GM21390 (cell line): Measurements from ENCODE around the gene SNX3.

Source experiments
- ATAC-seq: cut with Tn5 transposase; IDR thresholded peaks from one replicate; pipeline ENCODE4 v1.9.1; 2021; ENCODE audit not compliant: unreplicated experiment

The SNX3 gene

DNA sequence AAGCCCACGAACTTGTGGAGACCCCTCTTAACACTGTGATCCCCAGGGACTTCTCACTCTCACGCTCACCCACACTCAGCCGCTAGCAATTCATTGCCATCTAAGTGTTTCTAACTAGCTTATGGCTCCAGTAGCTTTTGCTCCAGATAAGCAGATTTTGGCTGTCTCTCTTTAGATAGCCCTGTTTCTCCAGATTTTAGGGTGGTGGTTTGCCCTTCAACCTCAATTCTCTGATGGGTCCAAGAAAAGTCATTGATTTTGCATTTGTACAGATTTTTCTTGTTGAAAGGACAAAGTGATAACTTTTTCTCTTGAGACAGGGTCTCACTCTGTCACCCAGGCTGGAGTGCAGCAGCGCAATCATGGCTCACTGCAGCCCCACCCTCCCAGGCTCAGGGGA is 53.8 kb downstream of the SNX3 start:
- ATAC-seq = no peak

DNA sequence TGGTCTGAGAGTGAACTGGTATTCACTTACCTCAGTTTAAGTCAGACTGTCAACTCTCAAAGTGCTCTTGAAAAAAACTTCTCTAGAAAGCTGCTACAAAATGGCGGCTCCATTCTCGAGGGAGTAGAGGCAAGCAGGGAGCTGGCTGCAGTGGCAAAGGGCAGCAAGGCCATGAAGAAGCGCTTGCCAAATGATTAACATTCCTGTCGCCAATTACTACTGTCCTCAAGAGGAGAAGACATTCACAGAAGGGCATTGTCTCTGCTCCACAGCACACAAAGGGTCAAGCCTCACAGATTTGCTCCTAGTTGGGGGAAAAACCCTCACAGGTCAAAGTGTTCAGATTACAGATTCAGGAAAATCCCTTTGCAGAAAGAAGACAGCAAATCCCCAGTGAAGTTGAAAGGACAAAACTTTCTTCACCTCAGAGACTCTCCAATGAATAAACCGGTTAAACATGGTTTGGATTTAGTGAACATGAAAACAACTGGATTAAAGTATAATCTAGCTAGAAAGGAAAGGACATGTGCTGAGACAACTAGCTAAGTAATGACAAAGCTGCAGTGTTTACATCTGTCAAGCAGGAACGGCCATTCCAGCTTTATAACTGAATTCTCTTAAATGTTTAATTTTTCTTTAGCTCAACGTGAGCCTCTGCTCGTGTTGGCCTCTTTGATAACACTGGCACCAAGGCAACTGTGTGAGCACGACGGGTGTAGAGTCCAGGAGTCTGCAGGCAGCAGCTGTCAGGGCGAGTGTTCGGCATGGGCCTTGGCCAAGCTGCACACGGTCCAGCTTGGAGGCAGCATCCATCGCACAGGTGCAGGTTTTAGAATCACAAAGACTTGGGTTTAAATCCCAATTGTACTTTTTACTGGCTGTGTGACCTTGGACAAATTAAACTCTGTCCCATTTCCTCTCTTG is 57.4 kb downstream of the SNX3 start:
- no peak for ATAC-seq

DNA sequence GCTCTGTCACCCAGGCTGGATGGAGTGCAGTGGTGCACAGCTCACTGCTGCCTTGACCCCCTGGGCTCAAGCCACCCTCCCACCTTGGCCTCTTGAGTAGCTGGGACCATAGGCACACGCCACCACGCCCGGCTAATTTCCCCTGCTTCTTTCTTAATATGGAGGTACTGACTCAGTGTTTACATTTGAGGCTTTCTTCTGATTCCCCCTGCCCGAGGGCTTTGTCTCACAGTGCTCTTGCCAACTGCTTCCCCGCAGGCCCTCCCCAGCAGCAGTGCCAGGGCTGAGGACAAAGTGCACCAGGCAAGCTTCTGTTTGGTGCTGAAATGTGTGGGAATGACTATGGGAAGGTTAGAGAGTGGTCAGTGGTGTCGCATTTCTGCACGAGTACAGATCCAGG is 60.2 kb downstream of the SNX3 start:
- ATAC-seq = no peak

DNA sequence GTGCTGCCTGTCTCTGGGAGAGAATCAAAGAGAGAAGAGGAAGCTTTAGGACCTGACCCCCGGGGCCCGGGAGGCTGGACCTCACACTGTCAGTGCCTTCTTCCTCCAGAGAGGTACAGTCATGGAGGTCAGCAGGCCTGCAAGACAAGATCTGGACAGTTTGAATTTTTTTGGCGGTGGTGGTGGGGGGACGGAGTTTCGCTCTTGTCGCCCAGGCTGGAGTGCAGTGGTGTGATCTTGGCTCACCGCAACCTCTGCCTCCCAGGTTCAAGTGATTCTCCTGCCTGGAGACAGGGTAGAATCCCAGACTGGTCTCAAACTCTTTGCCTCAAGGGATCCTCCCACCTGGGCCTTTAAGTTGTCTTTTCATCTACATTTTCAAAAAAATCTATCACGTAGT is 60.7 kb downstream of the SNX3 start:
- ATAC-seq = no peak

DNA sequence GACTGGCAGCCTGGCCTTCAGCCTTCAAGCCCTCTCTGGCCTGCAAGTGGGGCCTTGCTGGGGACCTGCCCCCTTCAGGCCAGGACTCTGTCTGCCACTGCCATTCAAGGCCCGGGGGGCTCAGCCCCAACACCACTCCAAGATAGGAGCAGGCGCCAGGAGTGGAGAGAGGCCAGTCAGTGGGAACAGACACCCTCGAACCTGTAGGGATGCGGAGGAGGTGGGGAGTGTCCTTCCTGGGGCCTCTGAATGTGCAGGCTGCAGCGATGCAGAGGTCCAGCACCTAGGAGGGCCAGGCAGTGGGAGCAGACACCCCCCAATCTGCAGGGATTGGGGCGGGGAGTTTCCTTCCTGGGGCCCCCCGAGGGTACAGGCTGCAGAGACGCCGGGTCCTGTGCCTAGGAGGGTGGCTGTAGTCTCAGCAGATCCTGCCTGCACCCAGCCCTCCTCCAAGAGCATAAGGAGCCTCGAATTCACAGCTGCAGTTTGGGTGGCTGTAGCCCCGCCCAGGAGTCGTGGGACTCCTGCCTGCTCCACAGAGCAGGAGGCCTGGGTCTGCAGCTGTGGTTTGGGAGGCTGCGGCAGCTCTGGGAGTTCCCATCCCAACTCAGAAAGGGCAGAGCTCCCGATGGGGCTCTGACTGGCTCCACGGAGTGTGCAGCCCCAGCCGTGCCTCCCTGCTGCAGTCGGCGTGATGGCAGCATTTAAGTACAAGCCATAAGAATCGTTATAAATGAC is 61.9 kb downstream of the SNX3 start:
- ATAC-seq = no peak

DNA sequence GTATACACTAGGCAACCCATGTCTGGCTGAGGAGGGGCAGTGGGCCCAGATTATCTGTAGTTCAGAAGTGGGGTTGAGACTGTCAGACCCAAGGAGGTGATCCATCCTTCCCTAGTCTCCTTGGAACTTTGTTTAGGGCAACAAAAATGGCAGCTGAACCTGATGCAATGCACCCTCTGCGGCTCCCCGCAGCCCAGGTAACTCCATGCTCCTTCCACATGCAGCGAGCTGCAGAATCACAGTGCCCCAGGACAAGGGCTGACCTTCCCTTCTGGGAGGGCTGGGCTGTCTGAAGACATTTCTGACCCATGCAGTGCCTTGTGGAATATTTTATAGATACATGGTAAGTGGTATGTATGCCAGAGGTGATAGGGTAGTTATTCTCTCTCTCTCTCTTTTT is 65.6 kb downstream of the SNX3 start:
- no peak for ATAC-seq

DNA sequence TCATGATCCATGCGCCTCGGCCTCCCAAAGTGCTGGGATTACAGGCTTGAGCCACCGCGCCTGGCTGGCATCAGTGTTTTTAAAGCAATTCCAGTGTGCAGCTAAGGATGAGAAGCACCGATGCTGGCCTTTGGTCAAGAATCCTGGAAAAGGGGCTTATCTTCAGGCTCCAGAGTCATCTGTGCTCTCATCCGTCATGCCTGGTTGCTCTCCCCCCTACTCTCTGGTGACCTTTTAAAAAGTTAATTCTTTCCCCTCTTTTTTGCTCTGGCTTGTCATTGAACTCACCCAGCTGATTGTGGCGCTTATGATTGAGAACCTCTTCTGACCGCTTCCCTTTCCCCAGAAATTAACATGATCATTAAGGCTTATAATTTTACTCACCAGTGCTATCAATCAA is 66.3 kb downstream of the SNX3 start:
- no peak for ATAC-seq

DNA sequence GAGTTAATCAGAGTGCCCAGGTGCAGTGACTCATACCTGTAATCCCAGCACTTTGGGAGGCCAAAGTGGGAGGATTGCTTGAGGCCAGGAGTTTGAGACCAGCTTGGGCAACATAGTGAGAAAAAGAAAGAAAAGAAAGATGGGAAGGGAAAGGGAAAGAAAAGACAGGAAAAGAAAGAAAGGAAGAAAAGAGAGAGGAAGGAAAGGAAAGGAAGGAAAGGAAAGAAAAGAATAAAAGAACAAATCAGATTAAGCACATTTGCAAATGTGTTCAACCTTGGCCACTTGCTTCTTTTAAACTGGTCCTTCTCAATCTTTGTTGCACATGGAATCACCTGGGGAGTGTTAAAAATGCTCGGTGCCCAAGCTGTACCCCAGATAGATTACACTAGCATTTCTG is 67.0 kb downstream of the SNX3 start:
- ATAC-seq = no peak

DNA sequence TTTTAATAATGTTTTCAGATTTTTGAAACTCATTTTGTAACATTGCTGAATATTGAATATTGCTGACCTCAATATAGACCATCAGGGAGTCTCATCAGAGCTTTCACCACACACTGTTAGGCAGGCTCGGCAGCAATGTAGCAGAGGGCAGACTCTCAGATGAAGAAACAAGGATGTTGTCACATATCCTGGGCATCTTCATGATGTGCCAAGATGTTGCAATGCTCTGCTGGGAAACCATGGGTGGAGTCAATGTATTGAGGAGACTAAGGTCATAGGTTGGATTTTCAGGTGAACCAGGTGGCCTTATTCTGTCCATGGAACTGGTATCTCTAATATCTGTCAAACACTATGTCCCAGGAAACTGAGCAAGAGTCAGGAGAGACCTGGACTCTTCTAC is 67.7 kb downstream of the SNX3 start:
- no peak for ATAC-seq

DNA sequence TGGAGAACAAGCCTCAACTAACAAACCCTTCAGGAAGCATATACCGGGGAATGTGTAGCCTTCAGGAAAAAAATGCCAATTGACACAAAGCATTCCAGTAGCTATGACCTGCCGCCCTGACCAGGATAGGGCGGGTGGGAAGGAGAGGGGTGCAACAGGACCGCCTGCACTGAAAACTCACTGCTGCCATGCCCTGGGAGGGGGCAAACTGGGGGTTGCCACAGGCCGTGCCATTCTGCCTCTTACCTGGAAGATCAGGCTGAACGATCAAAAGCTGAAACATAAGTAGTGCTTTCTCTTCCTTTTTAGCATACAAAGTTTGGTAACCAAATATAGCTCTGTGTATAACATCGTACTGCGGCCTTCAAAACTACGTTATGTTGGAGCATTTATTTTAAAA is 73.3 kb downstream of the SNX3 start:
- ATAC-seq = no peak

DNA sequence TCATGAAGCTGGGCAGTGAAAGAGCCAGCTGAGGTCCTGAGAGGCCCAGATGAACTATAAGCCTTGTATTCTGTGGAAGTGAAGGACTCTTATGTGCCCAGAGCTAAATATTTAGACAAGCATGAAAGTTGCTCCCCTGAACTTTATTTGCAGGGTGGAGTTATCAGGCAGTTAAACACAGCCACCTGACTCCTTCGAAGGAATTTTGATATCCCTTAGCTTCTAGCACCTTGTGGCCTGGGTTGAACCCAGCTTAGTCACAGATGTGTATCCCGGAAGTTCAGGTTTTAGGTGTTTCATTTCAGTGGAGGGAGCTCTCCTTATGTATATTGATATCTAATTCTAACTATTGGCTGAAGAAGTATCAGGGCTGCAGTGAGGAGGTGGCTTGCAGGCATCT is 74.6 kb downstream of the SNX3 start:
- ATAC-seq = no peak

DNA sequence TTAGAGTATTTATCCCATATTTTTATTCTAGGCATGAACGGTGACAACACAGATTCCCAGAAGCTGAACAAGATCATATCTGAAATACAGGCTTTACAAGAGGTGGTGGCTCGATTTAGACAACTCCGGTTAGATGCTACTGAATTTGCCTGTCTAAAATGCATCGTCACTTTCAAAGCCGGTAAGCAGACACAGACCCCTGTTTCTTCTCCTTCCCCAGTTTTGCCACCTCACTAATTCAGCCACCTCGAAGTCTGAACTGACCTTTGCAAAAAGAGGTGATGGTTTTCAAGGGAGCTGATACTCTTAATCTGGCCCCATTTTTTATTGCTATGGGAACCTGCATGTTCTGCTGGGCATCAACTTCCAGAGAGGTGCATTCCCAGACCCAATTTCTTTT is 80.1 kb downstream of the SNX3 start:
- ATAC-seq = no peak

DNA sequence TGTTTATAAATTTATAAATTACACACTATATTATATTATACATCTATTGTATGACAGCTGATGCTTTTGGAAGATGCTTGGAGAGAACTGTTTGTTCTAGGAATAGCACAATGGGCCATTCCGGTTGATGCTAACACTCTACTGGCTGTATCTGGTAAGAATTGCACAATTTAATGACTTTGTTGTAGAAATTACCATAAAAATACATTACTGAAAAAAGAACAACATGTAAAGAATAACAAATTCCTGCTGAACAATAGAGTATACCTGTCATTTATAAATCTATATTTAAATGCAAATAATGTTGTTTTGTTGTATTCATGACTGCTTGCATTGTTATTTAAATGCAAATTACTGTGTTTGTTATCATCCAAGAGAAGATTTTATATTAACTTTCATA is 80.6 kb downstream of the SNX3 start:
- ATAC-seq = no peak

DNA sequence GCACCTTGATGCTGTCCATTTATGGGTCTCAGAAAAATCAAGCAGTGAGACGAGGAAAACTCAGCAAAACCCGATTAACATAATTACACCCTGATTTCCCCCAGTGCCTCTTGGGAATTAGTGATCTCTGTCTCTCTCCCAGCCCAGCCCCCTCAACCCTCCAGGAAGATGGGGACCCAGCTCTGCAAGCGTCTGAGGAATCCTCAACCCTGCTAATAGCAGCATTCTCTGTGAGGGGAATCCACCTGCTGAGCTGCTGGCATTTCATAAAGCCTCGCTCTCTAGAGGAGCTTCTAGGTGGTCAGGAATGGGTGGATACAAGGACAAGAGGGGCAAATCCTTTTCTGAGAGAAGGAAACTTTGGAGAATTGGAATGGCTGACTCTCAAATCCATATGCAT is 81.1 kb downstream of the SNX3 start:
- no peak for ATAC-seq

DNA sequence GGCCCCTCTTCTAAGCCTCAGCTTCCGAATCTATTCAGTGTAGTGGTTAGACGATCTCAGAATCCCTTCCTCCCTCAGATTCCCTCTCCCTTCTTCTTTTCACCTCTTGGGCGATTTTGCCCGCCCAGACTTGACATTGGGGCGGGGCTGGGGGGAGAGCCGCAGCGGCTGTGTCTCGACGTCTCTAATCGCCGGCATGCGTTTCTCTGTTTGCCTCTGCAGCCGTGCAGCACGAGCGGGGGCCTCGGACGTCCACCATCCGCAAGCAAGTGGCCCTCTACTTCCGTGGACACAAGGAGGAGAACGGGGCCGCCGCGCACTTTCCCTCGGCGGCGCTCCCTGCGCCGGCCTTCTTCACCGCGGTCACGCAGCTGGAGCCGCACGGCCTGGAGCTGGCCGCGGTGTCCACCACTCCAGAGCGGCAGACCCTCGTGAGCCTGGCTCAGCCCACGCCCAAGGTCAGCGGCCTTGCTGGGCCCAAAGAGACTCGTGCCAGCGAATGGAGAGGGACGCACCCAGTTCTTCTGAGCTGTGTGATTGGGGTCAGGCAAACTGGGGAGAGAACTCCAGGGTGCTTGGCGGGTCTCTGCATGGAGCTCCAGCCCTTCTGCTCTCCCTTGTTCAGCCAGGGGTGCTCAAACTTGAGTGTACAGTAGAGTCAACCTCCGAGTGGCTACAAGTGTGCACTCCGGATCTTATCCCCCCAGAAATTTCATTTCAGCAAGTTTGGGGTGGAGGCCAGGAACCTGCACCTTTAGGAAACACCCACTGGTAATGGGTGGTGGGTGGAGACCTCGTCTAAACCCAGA is 84.4 kb downstream of the SNX3 start:
- no peak for ATAC-seq

DNA sequence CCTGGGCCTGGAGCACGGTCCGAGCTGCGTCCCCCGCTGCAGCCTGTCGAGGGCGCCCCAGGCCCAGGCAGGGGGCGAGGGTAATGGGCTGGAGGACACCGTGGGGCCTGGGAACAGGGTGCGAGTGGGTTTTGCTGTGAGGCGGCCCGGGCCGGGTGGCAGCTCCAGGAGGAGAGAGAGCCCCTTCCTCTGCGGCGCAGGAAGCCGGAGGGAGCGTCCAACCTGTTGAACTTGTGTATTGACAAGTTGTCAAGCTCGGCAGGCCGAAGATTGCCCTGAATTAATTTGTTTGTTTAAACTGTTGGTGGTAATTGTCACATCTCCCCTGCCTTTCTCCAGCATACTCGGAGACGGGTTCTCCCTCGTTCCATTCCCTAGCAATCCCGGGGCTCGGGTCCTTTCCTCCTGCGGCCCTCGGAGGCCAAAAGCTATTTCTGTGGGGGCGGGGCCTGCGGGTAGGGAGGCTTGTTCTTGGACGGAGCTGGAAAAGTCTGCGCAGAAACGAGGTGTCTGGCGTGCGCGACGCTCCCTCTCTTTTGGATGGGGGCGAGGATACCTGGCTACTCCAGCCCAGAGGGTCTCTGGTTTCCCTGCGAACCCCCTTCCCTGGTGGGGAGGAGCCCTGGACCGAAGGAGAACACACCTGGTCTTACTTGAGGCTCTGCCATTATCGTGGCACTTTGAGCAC is 85.1 kb downstream of the SNX3 start:
- ATAC-seq = no peak

DNA sequence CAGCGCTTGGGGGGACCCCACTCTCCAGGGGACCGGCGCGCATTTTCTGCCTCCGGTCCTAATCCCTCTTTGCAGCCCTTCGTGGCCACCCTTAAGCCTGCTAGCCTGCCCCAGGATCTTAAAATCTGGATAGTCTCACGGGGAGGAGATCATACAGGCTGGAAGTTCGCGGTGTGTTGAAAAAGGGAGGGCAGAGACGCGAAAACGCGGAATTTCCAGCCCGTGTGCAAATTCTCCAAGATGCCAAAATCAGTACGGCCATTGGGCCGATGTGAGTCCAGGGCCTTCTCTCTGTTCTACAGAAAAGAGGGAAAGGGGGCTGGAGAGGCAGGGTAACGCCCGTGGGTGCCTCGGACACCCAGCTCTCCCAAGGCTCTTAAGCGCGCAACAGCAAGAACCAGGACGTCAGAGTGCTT is 85.7 kb downstream of the SNX3 start:
- ATAC-seq = no peak

DNA sequence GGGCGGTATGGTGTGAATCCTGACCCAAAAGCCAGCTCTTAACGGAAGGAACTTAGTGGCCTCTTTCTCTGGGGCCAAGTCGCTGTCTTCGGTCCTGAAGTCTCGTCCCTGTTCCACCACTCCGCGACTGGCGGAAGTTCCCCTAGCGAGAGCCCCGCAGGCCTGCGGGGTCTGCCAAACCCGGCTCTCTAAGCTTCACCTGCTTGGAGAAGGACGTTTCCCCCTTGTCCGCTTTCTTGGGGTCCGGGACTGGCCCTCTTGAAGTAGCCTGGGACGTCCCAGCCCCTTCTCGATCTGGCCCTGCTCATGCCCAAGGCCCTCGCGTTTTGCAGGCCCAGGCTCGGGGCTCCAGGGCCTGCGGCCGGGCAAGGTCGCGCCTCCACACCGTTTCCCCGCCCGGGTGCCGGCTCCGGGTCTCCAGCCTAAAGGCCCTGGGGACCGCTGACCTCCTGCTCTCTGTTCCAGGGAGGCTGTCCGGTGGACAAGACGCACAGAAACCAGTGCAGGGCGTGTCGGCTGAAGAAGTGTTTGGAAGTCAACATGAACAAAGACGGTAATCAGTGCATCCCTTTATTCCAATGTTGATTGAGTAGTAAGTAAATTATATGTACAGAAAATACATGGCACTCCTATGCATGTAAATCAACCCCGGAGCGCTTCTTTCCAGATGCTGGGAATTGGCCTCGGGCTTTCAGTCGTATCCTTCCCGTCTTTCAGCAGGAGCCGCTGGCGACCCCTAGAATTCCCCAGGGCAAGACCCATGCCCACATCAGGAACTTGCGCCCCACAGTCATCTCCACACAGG is 86.3 kb downstream of the SNX3 start:
- ATAC-seq = no peak

DNA sequence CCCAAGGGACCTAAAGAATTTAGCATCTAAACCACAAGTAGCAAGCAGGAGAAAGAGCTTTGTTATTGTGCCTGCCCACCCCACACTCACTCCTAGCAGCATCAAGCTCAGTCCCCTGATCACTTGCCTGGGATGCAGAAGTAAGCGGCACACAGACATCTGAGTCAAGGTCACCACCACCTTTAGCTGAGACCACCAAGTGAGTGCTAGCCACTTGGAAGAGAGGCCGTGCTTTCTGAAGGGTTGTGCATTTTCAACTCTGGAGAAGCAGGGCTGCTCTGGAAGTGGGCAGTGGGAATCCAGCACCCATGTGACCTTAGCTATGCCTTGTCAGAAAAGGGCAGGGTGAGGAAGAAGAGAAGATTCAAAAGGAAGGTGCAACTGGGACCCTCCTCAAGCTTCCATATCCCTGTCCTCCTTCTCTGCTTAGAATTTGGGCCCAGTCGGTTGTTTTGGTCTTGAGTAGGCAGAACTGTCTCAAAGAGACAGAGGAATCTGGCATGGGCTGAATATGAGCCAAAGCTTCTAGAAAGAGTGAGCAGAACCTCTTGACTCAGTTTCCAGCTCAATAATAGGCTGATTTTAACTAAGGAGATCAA is 88.8 kb downstream of the SNX3 start:
- no peak for ATAC-seq
